Activated naive CD8-positive, alpha-beta T cell treated with anti-CD3 and anti-CD28 coated beads for 36 hours (primary cell): ENCODE data around the gene RUNX3. TPM values are rescaled to one million over a fixed set of nuclear protein-coding genes. Genes with fewer than 3 reads are reported as not detected.

ENCODE experiments used
- DNase-seq: peaks from one replicate; pipeline ENCODE4 v3.0.0; 2021
- H3K27ac Mint-ChIP-seq: one replicate; pipeline ENCODE4 v1.8.0; 2022; ENCODE audit warnings: mild to moderate bottlenecking, moderate library complexity, mixed read lengths
- H3K27me3 Mint-ChIP-seq: one replicate; pipeline ENCODE4 v1.8.0; 2022; ENCODE audit warnings: mild to moderate bottlenecking, mixed read lengths
- H3K36me3 Mint-ChIP-seq: one replicate; pipeline ENCODE4 v1.8.0; 2021; ENCODE audit warnings: mild to moderate bottlenecking, mixed read lengths
- H3K4me1 Mint-ChIP-seq: one replicate; pipeline ENCODE4 v1.8.0; 2021; ENCODE audit warnings: mixed read lengths
- H3K4me3 Mint-ChIP-seq: one replicate; pipeline ENCODE4 v1.8.0; 2022; ENCODE audit warnings: mild to moderate bottlenecking, moderate library complexity, mixed read lengths
- H3K9me3 Mint-ChIP-seq: one replicate; pipeline ENCODE4 v1.8.0; 2022; ENCODE audit warnings: mixed read lengths
- total RNA-seq, 2 experiments: library from RNA; stranded (reverse); gene quantifications; one replicate each; pipeline ENCODE4 v1.2.3, GENCODE V29; 2021

Gene RUNX3
- total RNA-seq, 2 experiments from 2014 or later, result 144 TPM

DNA sequence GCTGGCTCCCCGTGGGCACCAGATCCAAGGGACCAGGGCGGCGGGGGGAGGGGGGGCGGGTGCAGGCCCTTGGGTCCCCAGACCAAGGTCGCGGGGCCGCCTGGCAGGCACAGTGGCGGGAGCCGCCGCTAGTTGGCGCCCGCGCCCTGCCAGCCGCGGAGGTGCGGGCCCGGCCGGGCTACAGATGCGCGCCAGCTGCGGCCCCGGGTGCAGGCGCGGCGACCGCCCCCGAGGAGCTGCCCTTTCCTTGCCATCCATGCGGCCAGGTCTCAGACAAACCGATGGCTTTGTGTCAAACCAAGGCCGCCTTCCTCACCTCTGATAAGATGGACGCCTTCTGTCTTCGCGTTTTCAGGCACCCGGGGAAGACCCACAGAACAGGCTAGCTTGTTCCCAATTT, 2.2 kb upstream of the RUNX3 start:
- no peaks in the 10 kb centered on the region for H3K9me3 Mint-ChIP-seq
- DNase-seq, result peak; percentile 84
- H3K36me3 Mint-ChIP-seq, result peaks cover 56% of the 10 kb centered on the region
- H3K4me1 Mint-ChIP-seq, result peaks cover 55% of the 10 kb centered on the region
- H3K27ac Mint-ChIP-seq, result peak overlapping the region; percentile 90
- peak overlapping the region; percentile 80 for H3K4me3 Mint-ChIP-seq
- H3K27me3 Mint-ChIP-seq, result no peaks in the 10 kb centered on the region

DNA sequence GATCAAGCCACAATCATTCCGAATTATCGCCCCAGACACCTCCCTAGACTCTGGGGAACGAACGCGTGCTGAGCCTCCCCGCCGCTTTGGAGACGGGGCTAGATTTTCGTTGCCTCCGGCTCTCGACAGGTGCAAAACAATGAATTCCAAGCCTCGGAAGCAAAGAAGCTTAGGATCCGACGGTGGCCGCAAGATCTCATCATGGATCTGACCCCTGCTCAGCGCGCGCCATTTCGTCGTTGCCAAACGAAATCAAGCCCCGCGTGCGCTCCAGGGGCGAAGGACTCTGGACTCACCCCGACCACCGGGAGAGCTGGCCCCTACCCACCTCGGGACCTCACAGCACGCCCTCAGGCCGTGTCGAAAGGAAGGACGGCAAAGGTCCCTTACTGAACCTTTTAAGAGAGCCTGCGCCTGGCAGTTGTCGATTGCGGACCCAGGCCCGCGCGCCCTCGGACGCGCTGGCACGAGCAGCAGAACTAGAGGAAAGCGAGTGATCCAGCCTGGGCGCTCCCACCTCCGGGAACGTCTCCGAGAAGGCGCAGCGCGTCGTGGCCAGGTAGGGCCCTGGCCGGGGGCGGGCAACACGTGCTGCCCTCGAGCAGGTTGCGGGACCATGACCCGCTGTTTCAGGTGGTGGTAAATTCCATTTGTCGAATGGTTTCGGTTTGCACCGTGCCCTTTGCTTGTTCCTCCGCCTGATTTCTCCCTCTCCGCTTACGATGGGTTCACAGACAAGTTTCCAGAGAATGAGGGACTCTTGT, 1.6 kb upstream of the RUNX3 start:
- Mint-ChIP-seq H3K27ac (peak overlapping the region; percentile 90), H3K36me3 (peaks cover 60% of the 10 kb centered on the region)

DNA sequence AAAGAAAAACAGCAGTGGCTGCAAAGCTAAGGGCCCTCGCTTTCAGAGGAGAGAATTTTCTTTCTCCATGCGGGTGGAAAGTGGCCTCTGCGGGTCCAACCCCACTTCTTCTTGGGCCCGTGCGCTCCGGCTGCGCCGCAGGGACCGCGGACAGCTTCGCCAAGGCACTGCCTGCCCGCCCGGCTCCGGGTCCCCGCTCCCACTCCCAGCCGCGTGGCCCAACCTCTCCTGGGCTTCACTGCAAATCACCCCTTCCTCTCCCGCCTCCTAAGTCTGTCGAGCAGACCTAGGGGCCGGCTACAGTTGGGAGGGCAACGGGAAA, 1.0 kb upstream of the RUNX3 start:
- DNase-seq, result no peak
- peak overlapping the region; percentile 80 for H3K4me3 Mint-ChIP-seq
- peaks cover 54% of the 10 kb centered on the region for H3K4me1 Mint-ChIP-seq
- peaks cover 65% of the 10 kb centered on the region for H3K36me3 Mint-ChIP-seq
- H3K27me3 Mint-ChIP-seq, result no peaks in the 10 kb centered on the region
- peak overlapping the region; percentile 90 for H3K27ac Mint-ChIP-seq
- H3K9me3 Mint-ChIP-seq, result no peaks in the 10 kb centered on the region

More for the DNA sequence above, 1.6 kb upstream of the RUNX3 start:
- Mint-ChIP-seq H3K27me3 (no peaks in the 10 kb centered on the region), H3K4me1 (peaks cover 54% of the 10 kb centered on the region), H3K4me3 (peak overlapping the region; percentile 80), H3K9me3 (no peaks in the 10 kb centered on the region)
- no peak for DNase-seq

DNA sequence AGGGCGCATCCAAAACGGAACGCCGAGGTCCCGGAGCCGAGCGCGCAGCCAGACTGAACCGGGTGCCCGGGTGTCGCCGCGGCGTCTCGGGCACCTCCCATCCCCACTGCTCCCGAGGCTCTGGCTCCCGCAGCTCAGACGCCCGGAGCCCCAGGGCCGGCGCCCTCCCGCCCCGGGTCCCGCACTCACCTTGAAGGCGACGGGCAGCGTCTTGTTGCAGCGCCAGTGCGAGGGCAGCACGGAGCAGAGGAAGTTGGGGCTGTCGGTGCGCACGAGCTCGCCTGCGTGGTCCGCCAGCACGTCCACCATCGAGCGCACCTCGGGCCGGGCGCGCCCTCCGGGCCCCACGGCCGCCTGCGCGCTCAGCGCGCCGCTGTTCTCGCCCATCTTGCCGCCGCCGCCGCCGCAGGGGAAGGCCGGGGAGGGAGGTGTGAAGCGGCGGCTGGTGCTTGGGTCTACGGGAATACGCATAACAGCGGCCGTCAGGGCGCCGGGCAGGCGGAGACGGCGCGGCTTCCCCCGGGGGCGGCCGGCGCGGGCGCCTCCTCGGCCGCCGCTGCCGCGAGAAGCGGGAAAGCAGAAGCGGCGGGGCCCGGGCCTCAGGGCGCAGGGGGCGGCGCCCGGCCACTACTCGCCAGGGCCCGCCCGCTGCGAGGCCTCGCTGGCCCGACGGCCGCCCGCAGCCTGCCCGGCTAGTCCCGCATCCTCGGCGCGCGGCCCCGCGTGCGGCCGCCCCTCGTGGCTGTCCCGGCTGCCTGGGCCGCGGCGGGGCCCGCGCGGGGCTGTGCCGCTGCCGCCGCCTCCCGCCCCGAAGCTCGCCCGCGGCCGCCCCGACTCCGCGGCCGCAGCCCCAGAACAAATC, 447 bp downstream of the RUNX3 start:
- H3K4me1 Mint-ChIP-seq, result peaks cover 58% of the 10 kb centered on the region
- no peaks in the 10 kb centered on the region for H3K27me3 Mint-ChIP-seq

DNA sequence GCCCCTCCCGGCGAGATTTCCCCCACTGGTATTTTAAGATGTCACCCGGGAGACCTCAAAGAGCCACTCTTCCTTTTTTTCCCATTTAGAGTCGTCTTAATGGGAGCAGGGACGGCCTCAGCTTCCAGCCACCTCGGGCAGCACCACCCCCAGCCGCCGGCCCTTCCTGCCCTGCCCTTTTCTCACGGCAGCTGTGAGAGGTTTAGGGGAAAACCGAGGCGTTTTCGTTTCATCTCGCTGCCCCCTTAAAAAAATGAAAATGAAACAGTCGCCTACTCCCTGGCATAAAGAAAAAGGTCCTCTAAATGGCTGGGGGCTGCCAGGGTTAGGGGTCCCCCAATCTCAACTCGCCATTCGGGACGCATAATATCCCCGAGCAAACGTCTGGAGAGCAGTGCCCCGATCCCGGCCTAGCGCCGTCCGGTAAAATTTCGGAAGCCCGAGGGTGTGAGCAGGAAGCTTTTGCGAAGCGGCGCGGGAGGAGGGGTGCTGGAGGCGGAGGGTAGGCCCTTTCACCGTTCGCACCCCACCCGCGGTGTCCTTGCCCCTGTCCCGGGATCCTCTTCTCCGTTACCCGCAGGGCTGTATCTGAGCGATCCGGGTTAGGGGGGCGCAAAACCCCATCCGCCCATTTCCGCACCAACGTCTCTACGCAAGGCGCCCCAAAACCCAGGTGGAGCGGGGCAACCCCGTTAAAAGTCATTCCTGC, 1.2 kb downstream of the RUNX3 start:
- Mint-ChIP-seq H3K36me3 (peaks cover 72% of the 10 kb centered on the region), H3K9me3 (no peaks in the 10 kb centered on the region), H3K4me1 (peaks cover 56% of the 10 kb centered on the region), H3K27me3 (no peaks in the 10 kb centered on the region), H3K27ac (peak overlapping the region; percentile 95), H3K4me3 (peak overlapping the region; percentile 97)
- DNase-seq, result peak; percentile 70

More for the DNA sequence above, 447 bp downstream of the RUNX3 start:
- Mint-ChIP-seq H3K27ac (peak overlapping the region; percentile 95), H3K36me3 (peaks cover 74% of the 10 kb centered on the region), H3K9me3 (no peaks in the 10 kb centered on the region), H3K4me3 (peak overlapping the region; percentile 97)
- DNase-seq, result peak; percentile 76

DNA sequence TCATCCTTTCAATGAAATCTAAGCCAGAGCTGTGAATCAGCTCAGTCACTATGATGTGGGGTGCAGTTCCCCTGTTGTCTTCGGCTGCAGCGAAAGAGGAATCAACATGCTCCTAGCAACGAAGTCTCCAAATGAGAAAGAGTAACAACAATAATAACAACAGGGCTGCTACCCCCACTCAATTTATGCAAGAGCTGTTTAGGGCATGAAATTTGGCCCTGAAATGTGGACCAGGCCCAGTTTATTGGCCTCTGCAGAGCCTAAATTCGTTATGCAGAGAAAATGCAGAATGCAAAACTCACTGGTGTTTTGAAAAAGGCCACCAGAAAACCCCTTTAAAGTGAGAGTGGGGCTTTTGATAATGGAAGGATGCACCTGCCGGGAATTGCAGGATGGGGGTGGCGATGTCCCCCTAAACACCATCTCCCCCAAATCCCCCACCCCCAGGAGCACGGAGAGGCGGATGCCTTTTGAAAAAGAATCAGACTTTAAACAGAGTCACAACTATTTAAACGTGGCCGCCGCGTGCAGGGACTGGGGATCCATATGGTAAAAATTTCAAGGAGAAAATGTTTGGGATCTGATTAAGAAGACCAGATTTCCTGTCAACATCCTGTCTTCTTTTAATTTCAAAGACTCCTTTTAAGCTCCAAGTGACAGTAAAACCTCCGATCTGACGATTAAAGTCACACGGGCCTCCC, 1.9 kb downstream of the RUNX3 start:
- H3K9me3 Mint-ChIP-seq, result no peaks in the 10 kb centered on the region
- DNase-seq, result no peak
- peak overlapping the region; percentile 97 for H3K4me3 Mint-ChIP-seq
- H3K4me1 Mint-ChIP-seq, result peaks cover 56% of the 10 kb centered on the region
- peak overlapping the region; percentile 95 for H3K27ac Mint-ChIP-seq
- no peaks in the 10 kb centered on the region for H3K27me3 Mint-ChIP-seq
- peaks cover 72% of the 10 kb centered on the region for H3K36me3 Mint-ChIP-seq

DNA sequence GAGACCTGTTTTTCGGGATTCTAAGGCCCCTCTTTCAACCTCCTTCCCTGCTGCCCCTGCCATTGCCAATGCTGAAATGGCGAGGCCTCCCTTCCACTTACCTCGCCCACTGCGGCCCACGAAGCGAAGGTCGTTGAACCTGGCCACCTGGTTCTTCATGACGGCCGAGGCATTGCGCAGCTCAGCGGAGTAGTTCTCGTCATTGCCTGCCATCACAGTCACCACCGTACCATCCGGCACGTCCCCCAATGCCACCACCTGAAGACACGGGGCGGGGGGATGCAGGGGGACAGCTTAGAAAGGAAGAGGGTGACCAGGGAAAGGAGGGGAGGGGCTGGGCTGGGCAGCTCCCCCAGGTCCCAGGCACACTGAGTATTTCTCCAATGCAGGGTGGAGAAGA, 2.6 kb downstream of the RUNX3 start:
- Mint-ChIP-seq H3K4me1 (peaks cover 56% of the 10 kb centered on the region), H3K9me3 (peaks cover 1% of the 10 kb centered on the region), H3K27me3 (no peaks in the 10 kb centered on the region), H3K27ac (peak overlapping the region; percentile 95), H3K4me3 (peak overlapping the region; percentile 97), H3K36me3 (peaks cover 72% of the 10 kb centered on the region)
- no peak for DNase-seq

DNA sequence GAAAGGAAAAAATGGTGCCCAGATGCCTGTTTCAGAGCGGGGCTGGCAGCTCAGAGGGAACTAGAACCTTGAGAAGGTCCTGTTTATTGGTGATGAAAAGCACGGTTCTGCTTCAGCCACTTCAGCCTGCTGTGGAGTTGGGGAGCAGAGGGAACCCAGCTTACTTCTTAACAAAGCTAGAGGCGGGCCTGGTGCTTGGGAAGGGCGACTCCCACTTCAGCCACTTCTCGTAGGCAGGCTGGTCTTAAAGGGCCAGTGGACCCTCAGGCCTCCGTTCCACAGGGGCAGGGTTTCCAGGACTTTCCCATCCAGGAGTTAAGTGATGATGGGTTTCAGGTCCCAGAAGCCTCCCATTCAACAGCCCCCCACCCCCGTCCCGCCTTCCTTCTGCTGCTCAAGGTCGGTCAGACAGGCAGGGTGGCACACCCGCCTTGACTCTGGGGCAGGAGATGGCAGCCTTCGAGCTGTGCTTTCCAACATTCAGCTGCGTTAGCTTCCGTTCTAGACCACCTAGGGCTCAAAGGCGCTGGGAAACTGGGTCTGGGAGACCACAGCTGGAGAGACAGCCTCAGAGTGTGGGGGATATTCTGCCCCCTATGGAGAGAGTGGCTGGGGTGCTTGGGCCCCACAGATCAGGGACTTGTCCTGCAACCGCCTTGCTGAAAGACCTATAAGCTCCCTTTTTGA, 3.4 kb downstream of the RUNX3 start:
- DNase-seq, result no peak
- H3K27ac Mint-ChIP-seq, result peak overlapping the region; percentile 95
- H3K4me1 Mint-ChIP-seq, result peaks cover 58% of the 10 kb centered on the region
- peak overlapping the region; percentile 97 for H3K4me3 Mint-ChIP-seq
- no peaks in the 10 kb centered on the region for H3K27me3 Mint-ChIP-seq
- H3K36me3 Mint-ChIP-seq, result peaks cover 76% of the 10 kb centered on the region
- H3K9me3 Mint-ChIP-seq, result peaks cover 1% of the 10 kb centered on the region

DNA sequence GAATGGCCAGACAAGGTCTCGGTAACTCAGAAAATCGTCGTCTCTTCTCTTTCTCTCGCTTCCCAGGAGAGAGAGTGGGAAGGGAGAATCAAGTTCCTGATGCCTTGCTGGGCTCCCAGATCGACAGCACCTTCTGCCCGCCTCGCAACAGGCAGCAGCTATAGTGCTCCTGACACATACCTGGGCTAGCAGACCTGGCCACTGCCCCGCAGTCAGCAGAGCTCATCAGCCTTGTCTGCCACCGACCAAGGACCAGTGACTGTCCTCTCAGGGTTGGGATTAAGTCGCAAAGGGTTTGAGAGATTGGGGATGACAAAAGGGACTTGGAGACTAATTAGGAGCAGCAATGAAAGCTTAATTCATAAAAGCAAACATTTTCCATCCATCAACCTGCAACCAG, 4.1 kb downstream of the RUNX3 start:
- Mint-ChIP-seq H3K4me1 (peaks cover 59% of the 10 kb centered on the region), H3K27me3 (no peaks in the 10 kb centered on the region), H3K36me3 (peaks cover 75% of the 10 kb centered on the region), H3K4me3 (peak overlapping the region; percentile 97), H3K27ac (peak overlapping the region; percentile 95), H3K9me3 (peaks cover 1% of the 10 kb centered on the region)
- no peak for DNase-seq

DNA sequence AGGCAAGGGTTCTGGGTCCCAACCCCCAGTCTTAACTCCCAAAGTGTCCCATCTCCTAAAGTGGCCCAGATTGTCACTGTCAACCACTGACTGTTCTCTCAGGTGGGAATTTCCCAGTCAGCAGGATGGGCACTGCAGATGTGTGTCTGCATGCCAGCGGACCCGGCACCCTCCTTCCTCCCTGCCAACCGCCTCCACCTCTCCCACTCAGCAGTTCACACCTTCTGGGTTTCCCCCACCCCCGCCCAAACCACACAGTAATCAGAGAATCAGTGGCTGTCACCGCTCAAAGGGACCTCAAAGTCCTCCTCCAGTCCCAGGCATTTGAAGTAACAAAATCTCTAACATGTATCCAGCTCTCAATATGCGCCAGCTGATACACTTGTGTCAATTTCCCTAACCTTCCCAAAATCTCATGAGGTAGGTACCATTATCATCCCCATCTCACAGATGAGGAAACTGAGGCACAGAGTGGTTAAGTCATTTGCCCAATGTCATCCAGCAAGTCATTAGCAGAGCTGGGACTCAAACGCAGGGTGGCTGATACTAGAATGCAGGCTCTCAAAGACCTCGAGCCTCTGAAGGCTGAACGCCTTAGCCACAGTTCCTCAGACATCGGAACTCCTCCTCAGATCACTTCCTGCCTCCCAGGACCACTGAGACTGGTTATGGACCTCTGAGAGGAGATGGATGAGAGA, 4.8 kb downstream of the RUNX3 start:
- peak overlapping the region; percentile 95 for H3K27ac Mint-ChIP-seq
- DNase-seq, result peak; percentile 80

DNA sequence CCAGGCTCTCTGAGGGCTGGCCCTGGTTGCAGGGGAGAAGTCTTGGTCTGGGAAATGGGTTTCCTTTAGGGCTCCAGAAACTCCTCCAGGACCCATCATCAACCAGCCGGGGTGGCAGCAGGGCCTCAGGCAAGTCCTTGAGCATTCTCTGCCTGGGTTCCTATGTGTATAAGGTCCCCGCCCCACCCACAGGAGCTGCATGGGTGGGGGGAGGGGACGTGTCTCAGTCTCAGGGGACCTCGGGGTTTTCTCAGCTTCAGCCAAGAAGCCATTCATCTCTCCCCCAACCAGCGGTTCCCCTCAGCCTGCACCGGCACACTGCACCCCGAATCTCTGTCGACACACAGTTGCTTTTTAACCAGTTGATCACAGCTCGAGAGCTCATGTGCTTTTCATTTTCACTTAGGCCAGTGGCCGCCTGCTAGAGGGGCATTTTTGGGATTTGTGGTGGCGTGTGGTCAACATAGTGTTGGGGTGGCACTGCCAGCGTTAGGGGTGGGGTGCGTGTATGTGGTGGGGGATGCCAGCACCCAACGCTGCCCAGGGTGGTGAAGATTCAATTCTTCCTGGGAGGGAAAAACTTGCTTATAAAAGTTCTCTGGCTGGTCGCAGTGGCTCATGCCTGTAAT, 6.5 kb downstream of the RUNX3 start:
- peak; percentile 43 for DNase-seq
- Mint-ChIP-seq H3K36me3 (peaks cover 88% of the 10 kb centered on the region), H3K27ac (peak overlapping the region; percentile 95), H3K4me3 (peak overlapping the region; percentile 61), H3K27me3 (no peaks in the 10 kb centered on the region), H3K9me3 (peaks cover 1% of the 10 kb centered on the region), H3K4me1 (peaks cover 77% of the 10 kb centered on the region)

More for the DNA sequence above, 4.8 kb downstream of the RUNX3 start:
- H3K9me3 Mint-ChIP-seq, result peaks cover 1% of the 10 kb centered on the region
- H3K4me1 Mint-ChIP-seq, result peaks cover 66% of the 10 kb centered on the region
- peak overlapping the region; percentile 97 for H3K4me3 Mint-ChIP-seq
- no peaks in the 10 kb centered on the region for H3K27me3 Mint-ChIP-seq
- peaks cover 81% of the 10 kb centered on the region for H3K36me3 Mint-ChIP-seq

DNA sequence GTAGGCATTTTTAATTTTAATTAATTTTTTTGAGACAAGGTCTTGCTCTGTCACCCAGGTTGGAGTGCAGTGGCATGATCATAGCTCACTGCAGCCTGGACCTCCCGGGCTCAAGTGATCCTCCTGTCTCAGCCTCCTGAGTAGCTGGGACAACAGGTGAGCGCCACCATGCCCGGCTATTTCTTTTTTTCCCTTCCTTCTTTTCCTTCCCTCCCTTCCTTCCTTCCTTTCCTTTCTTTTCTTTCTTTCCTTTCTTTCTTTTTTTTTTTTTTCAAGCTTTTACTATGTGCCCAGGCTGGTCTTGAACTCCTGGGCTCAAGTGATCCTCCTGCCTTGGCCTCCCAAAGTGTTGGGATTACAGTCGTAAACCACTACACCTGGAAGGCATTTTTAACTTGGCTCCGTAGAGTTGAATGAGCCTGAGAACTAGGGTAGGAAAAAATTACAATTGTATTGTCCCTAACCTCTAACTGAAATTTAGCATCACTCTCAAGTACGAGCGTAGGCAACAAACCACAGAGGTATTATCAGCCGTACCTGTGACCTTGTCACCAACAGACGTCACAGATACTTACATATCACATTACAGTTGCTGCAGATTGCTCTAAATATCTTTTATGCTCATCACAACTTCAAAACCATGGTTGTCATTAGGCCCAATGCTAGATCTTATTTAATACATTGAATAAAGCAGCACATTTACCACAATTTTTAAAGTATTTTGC, 8.0 kb downstream of the RUNX3 start:
- DNase-seq, result no peak
- peak overlapping the region; percentile 75 for H3K4me3 Mint-ChIP-seq
- H3K27ac Mint-ChIP-seq, result peak overlapping the region; percentile 95
- peaks cover 1% of the 10 kb centered on the region for H3K9me3 Mint-ChIP-seq
- no peaks in the 10 kb centered on the region for H3K27me3 Mint-ChIP-seq
- peaks cover 84% of the 10 kb centered on the region for H3K4me1 Mint-ChIP-seq
- peaks cover 85% of the 10 kb centered on the region for H3K36me3 Mint-ChIP-seq

DNA sequence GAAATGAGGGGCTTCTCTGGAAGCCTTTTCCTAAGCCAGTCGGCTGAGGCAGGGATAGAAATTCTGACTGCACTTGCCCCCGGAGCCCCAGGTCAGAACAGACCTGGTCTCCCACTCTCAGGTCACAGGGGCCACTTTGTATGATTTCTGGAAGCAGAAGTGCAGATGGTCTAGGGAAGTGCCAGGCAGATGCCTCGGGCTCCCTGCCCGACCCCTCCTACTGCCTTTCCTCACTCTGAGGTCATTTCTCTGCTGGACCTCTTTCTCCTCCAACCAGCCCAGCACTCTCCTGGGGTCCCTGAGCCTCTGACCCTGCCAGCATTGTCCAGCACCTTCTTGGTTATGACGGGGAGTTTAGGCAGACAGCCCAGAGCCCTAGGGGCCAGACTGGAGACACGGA, 8.7 kb downstream of the RUNX3 start:
- Mint-ChIP-seq H3K27ac (peak overlapping the region; percentile 95), H3K27me3 (no peaks in the 10 kb centered on the region), H3K36me3 (peaks cover 80% of the 10 kb centered on the region), H3K4me3 (peak overlapping the region; percentile 29), H3K4me1 (peaks cover 84% of the 10 kb centered on the region), H3K9me3 (peaks cover 1% of the 10 kb centered on the region)
- DNase-seq, result no peak
